BJ (cell line): ENCODE measurements around the gene NLRC3. TPM values are rescaled to one million over a fixed set of nuclear protein-coding genes. Genes with fewer than 3 reads are reported as not detected.

ENCODE experiments used
- CTCF ChIA-PET: fragments of 350-600 bp; formaldehyde crosslinking; extraction: SDS; loops from one replicate; lab custom pipeline; 2021; ENCODE audit warnings: antibody characterized with exemption, inconsistent platforms; lab: Yijun Ruan, JAX
- POLR2A ChIA-PET: fragments of 300-600 bp; sonication (Branson Sonifier 250); formaldehyde crosslinking; extraction: SDS; loops from one replicate; lab custom pipeline; 2021; ENCODE audit warnings: antibody characterized with exemption; lab: Charles Lee
- DNase-seq: peaks from one replicate; pipeline ENCODE4 v3.0.0-alpha.2; 2011; ENCODE audit warnings: low read depth
- H3K27me3 ChIP-seq: 2 replicates; pipeline ENCODE4 v1.6.0; 2011; ENCODE audit warnings: low read length; ENCODE audit not compliant: control insufficient read depth, insufficient read depth
- H3K36me3 ChIP-seq: 2 replicates; pipeline ENCODE4 v1.5.1; 2011; ENCODE audit warnings: low read length; ENCODE audit not compliant: control insufficient read depth, insufficient read depth
- H3K4me3 ChIP-seq: 2 replicates; pipeline ENCODE4 v1.5.1; 2011; ENCODE audit warnings: low read depth, mild to moderate bottlenecking, control low read depth, low read length
- polyA plus RNA-seq: library from polyadenylated mRNA; depleted of rRNA; stranded (reverse); fragments of >200 nt; gene quantifications from 2 replicates; pipeline ENCODE4 v1.2.3, GENCODE V29; 2011
- TF ChIP-seq, protein P1 (sequence below): IDR thresholded peaks from 2 replicates; pipeline ENCODE4 v1.5.1; 2011; ENCODE audit warnings: low read depth, mild to moderate bottlenecking, control low read depth, inconsistent platforms, low read length, moderate library complexity; ENCODE audit not compliant: insufficient read depth

NLRC3 gene
- polyA plus RNA-seq, 1 experiment, result not detected

DNA sequence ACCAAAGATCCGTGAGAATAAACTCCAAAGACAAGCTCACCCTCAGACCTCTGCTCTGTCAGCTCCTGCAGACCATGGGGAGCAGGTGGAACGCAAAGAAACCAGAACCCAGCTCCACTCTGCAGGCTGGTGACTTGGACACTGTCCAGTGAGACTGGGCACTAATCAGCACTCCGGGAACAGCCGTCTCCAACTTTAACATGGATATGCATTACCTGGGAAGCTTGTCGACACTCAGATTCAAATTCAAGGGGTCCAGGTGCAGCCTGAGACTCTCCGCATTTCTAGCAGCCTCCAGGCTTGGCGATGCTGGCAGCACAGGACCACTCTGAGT lies 25.1 kb upstream of the NLRC3 start:
- ChIA-PET POLR2A (no interaction called here), CTCF (no interaction called here)
- Histone ChIP-seq H3K27me3 (no peaks in the 10 kb centered on the region), H3K36me3 (peaks cover 2% of the 10 kb centered on the region), H3K4me3 (no peak overlapping the region)
- no peak for DNase-seq
- TF ChIP-seq, protein P1, sequence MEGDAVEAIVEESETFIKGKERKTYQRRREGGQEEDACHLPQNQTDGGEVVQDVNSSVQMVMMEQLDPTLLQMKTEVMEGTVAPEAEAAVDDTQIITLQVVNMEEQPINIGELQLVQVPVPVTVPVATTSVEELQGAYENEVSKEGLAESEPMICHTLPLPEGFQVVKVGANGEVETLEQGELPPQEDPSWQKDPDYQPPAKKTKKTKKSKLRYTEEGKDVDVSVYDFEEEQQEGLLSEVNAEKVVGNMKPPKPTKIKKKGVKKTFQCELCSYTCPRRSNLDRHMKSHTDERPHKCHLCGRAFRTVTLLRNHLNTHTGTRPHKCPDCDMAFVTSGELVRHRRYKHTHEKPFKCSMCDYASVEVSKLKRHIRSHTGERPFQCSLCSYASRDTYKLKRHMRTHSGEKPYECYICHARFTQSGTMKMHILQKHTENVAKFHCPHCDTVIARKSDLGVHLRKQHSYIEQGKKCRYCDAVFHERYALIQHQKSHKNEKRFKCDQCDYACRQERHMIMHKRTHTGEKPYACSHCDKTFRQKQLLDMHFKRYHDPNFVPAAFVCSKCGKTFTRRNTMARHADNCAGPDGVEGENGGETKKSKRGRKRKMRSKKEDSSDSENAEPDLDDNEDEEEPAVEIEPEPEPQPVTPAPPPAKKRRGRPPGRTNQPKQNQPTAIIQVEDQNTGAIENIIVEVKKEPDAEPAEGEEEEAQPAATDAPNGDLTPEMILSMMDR, result no peak

DNA sequence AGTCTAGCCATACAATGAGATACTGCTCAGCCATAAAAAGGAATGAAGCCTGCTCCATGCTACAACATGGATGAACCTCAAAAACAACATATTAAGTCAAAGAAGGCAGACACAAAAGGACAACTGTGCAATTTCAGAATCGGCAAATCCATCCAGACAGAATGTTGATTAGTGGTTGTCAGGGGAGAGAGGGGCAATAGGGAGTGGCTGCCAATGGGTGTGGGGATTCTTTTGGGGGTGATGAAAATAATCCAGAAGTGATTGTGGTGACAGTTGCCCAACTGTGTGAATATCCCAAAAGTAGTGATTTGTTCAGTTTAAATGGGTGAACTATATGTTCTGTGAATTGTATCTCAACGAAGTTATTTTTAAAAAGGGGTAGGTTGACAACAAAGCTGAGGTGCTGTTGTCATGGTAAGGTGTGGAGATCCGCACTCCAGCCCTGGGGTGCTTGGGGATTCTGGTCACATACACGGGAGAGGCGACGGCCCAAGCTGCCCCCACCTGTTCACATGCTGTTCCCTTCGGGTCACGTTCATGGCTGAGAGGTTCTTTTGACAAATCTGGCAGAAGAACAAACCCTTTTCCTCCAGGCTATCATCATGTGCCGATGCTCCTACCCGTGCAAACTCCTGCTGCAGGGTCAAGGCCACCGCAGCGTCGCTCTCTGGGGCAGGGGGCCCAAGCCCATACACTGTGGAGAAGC lies 24.6 kb upstream of the NLRC3 start:
- POLR2A ChIA-PET, result no interaction called here
- CTCF ChIA-PET, result no interaction called here
- TF ChIP-seq, protein P1, result no peak
- no peak overlapping the region for H3K4me3 ChIP-seq
- no peak for DNase-seq
- H3K27me3 ChIP-seq, result no peaks in the 10 kb centered on the region
- peaks cover 2% of the 10 kb centered on the region for H3K36me3 ChIP-seq

DNA sequence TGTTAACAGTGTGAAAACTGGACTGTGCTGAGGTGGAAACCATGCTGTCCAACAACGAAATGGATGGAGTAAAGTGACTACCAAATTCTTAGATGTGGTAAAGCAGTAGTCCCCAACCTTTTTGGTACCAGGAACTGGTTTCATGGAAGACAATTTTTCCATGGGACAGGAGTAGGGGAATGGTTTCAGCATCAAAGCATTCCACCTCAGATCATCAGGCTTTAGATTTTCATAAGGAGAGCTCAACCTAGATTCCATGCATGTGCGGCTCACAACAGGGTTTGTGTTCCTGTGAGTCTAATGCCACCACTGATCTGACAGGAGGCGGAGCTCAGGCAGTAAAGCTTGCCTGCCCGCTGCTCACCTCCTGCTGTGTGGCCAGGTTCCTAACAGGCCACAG lies 22.7 kb upstream of the NLRC3 start:
- TF ChIP-seq, protein P1, result no peak
- ChIA-PET CTCF (interaction anchor here (0.6 kb wide), 1 partner anchor 9 kb away, joined by 3 read pairs; no protein-coding TSS in a partner anchor), POLR2A (no interaction called here)
- no peak for DNase-seq
- Histone ChIP-seq H3K27me3 (no peaks in the 10 kb centered on the region), H3K36me3 (peaks cover 2% of the 10 kb centered on the region), H3K4me3 (no peak overlapping the region)

DNA sequence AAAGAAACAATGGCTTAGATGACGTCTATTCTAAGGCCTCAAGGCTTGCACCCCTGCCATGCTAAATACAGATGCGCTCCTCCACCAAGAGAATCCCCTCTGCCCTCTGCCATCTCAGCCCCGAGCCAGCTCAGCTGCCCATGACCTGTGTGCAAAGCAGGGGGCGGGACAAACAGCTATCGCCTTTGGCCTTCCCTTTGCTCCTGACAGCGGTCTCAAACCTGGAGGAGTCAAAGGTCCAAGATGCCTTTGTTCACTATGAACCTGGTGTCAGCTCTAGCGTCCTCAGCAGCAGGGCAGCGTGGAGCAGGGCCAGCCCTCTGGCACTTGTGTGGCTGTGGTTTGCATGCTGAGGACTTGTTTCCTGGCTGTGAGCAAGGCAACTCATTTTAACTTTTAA lies 21.9 kb upstream of the NLRC3 start:
- CTCF ChIA-PET, result no interaction called here
- no peaks in the 10 kb centered on the region for H3K27me3 ChIP-seq
- no peak overlapping the region for H3K4me3 ChIP-seq
- H3K36me3 ChIP-seq, result peaks cover 2% of the 10 kb centered on the region
- POLR2A ChIA-PET, result no interaction called here
- TF ChIP-seq, protein P1, result no peak
- DNase-seq, result no peak

DNA sequence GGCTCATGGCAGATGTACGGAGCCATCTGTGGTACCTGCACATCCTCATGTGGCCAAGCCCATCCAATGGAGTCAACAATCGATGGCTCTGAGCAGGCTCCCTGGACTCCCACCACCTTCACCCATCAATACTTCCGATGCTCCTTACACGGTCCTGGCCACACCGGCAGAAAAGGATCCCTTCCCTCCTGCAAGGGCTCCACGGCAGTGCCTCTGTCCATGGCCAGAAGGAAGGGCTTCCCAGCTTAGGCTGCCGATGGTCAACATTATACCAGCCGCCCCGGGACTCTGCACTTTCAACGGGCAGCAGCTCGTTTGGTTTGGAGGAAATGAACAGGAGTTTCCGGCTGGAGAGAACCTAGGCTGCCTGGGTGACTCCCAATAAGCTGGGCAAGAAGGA lies 21.0 kb upstream of the NLRC3 start:
- ChIA-PET POLR2A (no interaction called here), CTCF (no interaction called here)
- Histone ChIP-seq H3K4me3 (no peak overlapping the region), H3K27me3 (no peaks in the 10 kb centered on the region), H3K36me3 (peaks cover 2% of the 10 kb centered on the region)
- no peak for DNase-seq
- TF ChIP-seq, protein P1, result no peak
